ENCODE results near the gene TBCEL. TPM values are rescaled to one million over a fixed set of nuclear protein-coding genes. Genes with fewer than 3 reads are reported as not detected.

Gene TBCEL
- total and polyA plus RNA-seq, 12 donors, result 3.9 to 39.9 (median 28.8) TPM

GRCh38 chr11:121105063-121105480 lies 81.2 kb downstream of the TBCEL start:
- H3K9me3 ChIP-seq, result no peaks in the 10 kb centered on the region
- no peak for TF ChIP-seq CTCF (IDR thresholded peaks at IDR 0.05)
- DNase-seq (peak; percentile 31 to 50), ATAC-seq (peak; percentile 67 to 90 (median 83))
- H3K27ac ChIP-seq, result peak overlapping the region in 4 of 10 donors; percentile 21 to 41 (median 27)
- H3K36me3 ChIP-seq, result no peaks in the 10 kb centered on the region
- H3K4me3 ChIP-seq, result no peak overlapping the region
- intact Hi-C loops (cut with DNase I), result loop anchor here in 1 of 10 donors (10.0 kb wide), 1 partner anchor 150 kb away; no protein-coding TSS in a partner anchor
- peaks cover 0 to 23% (median 14%) of the 10 kb centered on the region in 9 donors for H3K4me1 ChIP-seq
- H3K27me3 ChIP-seq, result no peaks in the 10 kb centered on the region
- 42 to 50% methylated on average over 4 of the region's 4 CpGs for WGBS, 2 donors

- Histone ChIP-seq H3K27ac (peak overlapping the region in 2 of 10 donors; percentile 21 to 41), H3K9me3 (no peaks in the 10 kb centered on the region), H3K36me3 (no peaks in the 10 kb centered on the region), H3K4me1 (peaks cover 0 to 23% (median 14%) of the 10 kb centered on the region in 9 donors), H3K27me3 (no peaks in the 10 kb centered on the region), H3K4me3 (no peak overlapping the region)
- ATAC-seq (peak in 2 of 8 donors; percentile 5 to 6), DNase-seq (no peak)
- TF ChIP-seq CTCF (IDR thresholded peaks at IDR 0.05), result no peak
- WGBS, 2 donors, result 69 to 70% methylated on average over 6 of the region's 6 CpGs
- intact Hi-C loops (cut with DNase I), result loop anchor here in 1 of 10 donors (10.0 kb wide), 1 partner anchor 151 kb away; no protein-coding TSS in a partner anchor
These were observed 81.7 kb downstream of the TBCEL start for GRCh38 chr11:121105481-121106195.

DNA sequence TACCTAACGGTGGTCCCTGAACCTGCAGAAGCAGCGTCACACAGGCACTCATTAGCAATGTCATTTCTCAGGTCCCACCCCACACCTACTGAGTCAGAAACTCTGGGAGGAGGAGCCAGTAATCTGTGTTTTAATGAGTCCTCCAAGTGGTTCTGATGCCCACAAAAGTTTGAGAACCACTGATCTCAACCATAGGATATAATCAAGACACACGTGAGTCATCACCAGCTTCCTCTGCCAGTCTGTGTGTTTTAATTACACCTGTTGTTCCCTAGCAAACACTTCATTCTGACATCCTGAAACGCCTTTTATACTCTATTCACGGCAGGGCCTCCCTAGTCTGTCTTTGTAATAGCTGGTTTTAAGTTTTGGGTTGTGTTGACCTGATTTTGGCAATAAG lies 82.9 kb downstream of the TBCEL start:
- Histone ChIP-seq H3K36me3 (no peaks in the 10 kb centered on the region), H3K27ac (no peak overlapping the region), H3K4me3 (no peak overlapping the region), H3K4me1 (peaks cover 0 to 30% (median 14%) of the 10 kb centered on the region in 9 donors), H3K27me3 (peaks cover 0 to 3% (median 0%) of the 10 kb centered on the region in 7 donors), H3K9me3 (no peaks in the 10 kb centered on the region)
- DNase-seq, result no peak
- ATAC-seq, result no peak
- intact Hi-C loops (cut with DNase I), result loop anchor here in 1 of 10 donors (10.0 kb wide), 1 partner anchor 152 kb away; no protein-coding TSS in a partner anchor
- no peak for TF ChIP-seq CTCF (IDR thresholded peaks at IDR 0.05)
- WGBS, 2 donors, result 83 to 93% methylated on average over 5 of the region's 5 CpGs

GRCh38 chr11:121108413-121108812 lies 84.5 kb downstream of the TBCEL start:
- ATAC-seq (no peak), DNase-seq (no peak)
- peaks cover 3 to 41% (median 22%) of the 10 kb centered on the region in 9 donors for H3K4me1 ChIP-seq
- no peak overlapping the region for H3K4me3 ChIP-seq
- no peaks in the 10 kb centered on the region for H3K36me3 ChIP-seq
- peaks cover 0 to 18% (median 0%) of the 10 kb centered on the region in 7 donors for H3K27me3 ChIP-seq
- H3K9me3 ChIP-seq, result no peaks in the 10 kb centered on the region
- no peak overlapping the region for H3K27ac ChIP-seq
- no peak for TF ChIP-seq CTCF (IDR thresholded peaks at IDR 0.05)
- intact Hi-C loops (cut with DNase I), result loop anchor here in 1 of 10 donors (10.0 kb wide), 1 partner anchor 154 kb away; no protein-coding TSS in a partner anchor
- WGBS, 2 donors, result 64 to 92% methylated on average over 1 of the region's 1 CpG
